Right kidney (tissue), 9 donors: ENCODE data around the gene CLEC18C.
"Not testable (repeated sequence)": the region's sequence is repeated elsewhere in the genome, so short reads cannot be mapped to it uniquely, and the experiment has no call there.

Experiments used
- DNase-seq: peaks from one replicate; pipeline ENCODE4 v3.0.0-alpha.2; 2016
- long read RNA-seq, 8 donors: transcript quantifications; one replicate each; lab custom pipeline, GENCODE V29; 2026

Gene CLEC18C
- long read RNA-seq, donor 1, transcript CLEC18C-210 (12 exons, 1,970 nt): major isoform, 21 of 24 reads
- long read RNA-seq, donor 1, partial matches to known transcripts: 0 of 24 reads
- long read RNA-seq, donor 1, other reads (novel, unspliced or antisense): 0 of 24 reads
- long read RNA-seq, donor 2, partial matches to known transcripts: 0 of 4 reads
- long read RNA-seq, donor 2, other reads (novel, unspliced or antisense): 0 of 4 reads
- long read RNA-seq, donor 3, partial matches to known transcripts: 7 of 11 reads
- long read RNA-seq, donor 3, other reads (novel, unspliced or antisense): 0 of 11 reads
- long read RNA-seq, donor 4, transcript CLEC18C-210 (12 exons, 1,970 nt): major isoform, 10 of 28 reads
- long read RNA-seq, donor 4, partial matches to known transcripts: 13 of 28 reads
- long read RNA-seq, donor 4, other reads (novel, unspliced or antisense): 0 of 28 reads
- long read RNA-seq, donor 5, transcript CLEC18C-210 (12 exons, 1,970 nt): major isoform, 16 of 33 reads
- long read RNA-seq, donor 5, partial matches to known transcripts: 10 of 33 reads
- long read RNA-seq, donor 5, other reads (novel, unspliced or antisense): 0 of 33 reads
- long read RNA-seq, donor 6, transcript CLEC18C-210 (12 exons, 1,970 nt): major isoform, 11 of 13 reads
- long read RNA-seq, donor 6, partial matches to known transcripts: 0 of 13 reads
- long read RNA-seq, donor 6, other reads (novel, unspliced or antisense): 0 of 13 reads
- long read RNA-seq, donor 7: 0 reads
- long read RNA-seq, donor 8, transcript CLEC18C-210 (12 exons, 1,970 nt): major isoform, 5 of 28 reads
- long read RNA-seq, donor 8, partial matches to known transcripts: 19 of 28 reads
- long read RNA-seq, donor 8, other reads (novel, unspliced or antisense): 0 of 28 reads

- DNase-seq: peak; percentile 29
Observed at GRCh38 chr16:70173212-70173837, at the start of gene CLEC18C. CLEC18C (plus strand) TSS chr16:70173787; CDS start chr16:70174279, 492 bp downstream.

- not testable (repeated sequence) for DNase-seq
Observed at GRCh38 chr16:70123822-70124221, 49.8 kb upstream of the CLEC18C start.

- DNase-seq: not testable (repeated sequence)
Observed at GRCh38 chr16:70126226-70126625, 47.4 kb upstream of the CLEC18C start.

GRCh38 chr16:70127706-70128105 is 45.9 kb upstream of the CLEC18C start:
- not testable (repeated sequence) for DNase-seq

GRCh38 chr16:70128844-70129243 is 44.7 kb upstream of the CLEC18C start:
- not testable (repeated sequence) for DNase-seq

- not testable (repeated sequence) for DNase-seq
Observed at GRCh38 chr16:70135796-70136195, 37.8 kb upstream of the CLEC18C start.

GRCh38 chr16:70136595-70136994 is 37.0 kb upstream of the CLEC18C start:
- DNase-seq: not testable (repeated sequence)

- DNase-seq: not testable (repeated sequence)
Observed at GRCh38 chr16:70142739-70143138, 30.8 kb upstream of the CLEC18C start.

GRCh38 chr16:70143231-70143895 is 30.2 kb upstream of the CLEC18C start:
- DNase-seq: not testable (repeated sequence)

GRCh38 chr16:70147853-70148252 is 25.7 kb upstream of the CLEC18C start:
- not testable (repeated sequence) for DNase-seq

- not testable (repeated sequence) for DNase-seq
Observed at GRCh38 chr16:70148453-70148852, 25.1 kb upstream of the CLEC18C start.

GRCh38 chr16:70149296-70149695 is 24.3 kb upstream of the CLEC18C start:
- DNase-seq: not testable (repeated sequence)

GRCh38 chr16:70151391-70151790 is 22.2 kb upstream of the CLEC18C start:
- DNase-seq: no peak

GRCh38 chr16:70151941-70152509 is 21.6 kb upstream of the CLEC18C start:
- no peak for DNase-seq

GRCh38 chr16:70152578-70153302 is 20.8 kb upstream of the CLEC18C start:
- no peak for DNase-seq

- DNase-seq: not testable (repeated sequence)
Observed at GRCh38 chr16:70154736-70155135, 18.9 kb upstream of the CLEC18C start.

GRCh38 chr16:70156207-70156978 is 17.2 kb upstream of the CLEC18C start:
- DNase-seq: no peak

GRCh38 chr16:70157105-70157476 is 16.5 kb upstream of the CLEC18C start:
- no peak for DNase-seq

GRCh38 chr16:70157477-70158260 is 15.9 kb upstream of the CLEC18C start:
- no peak for DNase-seq
